HG03103 (cell line): ENCODE measurements around the gene SSC4D.
"Not testable (repeated sequence)": the region's sequence is repeated elsewhere in the genome, so short reads cannot be mapped to it uniquely, and the experiment has no call there.

Experiments
- ATAC-seq: cut with Tn5 transposase; IDR thresholded peaks from one replicate; pipeline ENCODE4 v1.9.1; 2021; ENCODE audit warnings: low read depth; ENCODE audit not compliant: unreplicated experiment

SSC4D gene

GRCh38 chr7:76423666-76424412 lies 14.3 kb upstream of the SSC4D start:
- ATAC-seq, result no peak

DNA sequence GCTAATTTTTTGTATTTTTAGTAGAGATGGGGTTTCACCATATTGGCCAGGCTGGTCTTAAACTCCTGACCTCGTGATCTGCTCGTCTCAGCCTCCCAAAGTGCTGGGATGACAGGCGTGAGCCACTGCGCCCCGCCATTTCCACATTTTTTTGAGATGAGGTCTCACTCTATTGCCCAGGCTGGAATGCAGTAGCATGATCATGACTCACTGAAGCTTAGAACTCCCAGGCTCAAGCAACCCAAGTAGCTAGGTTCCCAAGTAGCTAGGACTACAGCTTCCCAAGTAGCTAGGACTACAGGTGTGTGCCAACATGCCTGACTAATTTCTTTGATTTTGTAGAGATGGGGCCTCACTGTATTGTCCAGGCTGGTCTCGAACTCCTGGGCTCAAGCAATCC lies 11.6 kb upstream of the SSC4D start:
- not testable (repeated sequence) for ATAC-seq

DNA sequence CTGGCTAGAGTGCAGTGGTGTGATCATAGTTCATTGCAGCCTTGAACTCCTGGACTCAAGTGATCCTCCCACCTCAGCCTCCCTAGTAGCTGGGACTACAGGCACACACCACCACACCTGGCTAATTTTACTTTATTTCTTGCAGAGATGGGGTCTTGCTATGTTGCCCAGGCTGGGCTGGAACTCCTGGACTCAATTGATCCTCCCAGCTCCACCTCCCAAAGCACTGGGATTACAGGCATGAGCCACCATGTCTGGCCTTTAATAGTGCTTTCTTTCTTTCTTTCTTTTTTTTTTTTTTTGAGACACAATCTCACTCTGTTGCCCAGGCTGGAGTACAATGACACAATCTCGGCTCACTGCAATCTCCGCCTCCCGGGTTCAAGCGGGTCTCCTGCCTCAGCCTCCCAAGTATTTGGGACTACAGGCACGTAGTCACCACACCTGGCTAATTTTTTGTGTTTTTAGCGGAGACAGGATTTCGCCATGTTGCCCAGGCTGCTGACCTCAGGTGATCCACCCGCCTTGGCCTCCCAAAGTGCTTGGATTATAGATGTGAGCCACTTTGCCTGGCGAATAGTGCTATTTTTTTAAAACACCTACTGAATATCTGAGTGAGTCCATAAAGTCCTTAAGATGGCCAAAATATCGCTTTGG lies 8.3 kb upstream of the SSC4D start:
- ATAC-seq, result not testable (repeated sequence)

DNA sequence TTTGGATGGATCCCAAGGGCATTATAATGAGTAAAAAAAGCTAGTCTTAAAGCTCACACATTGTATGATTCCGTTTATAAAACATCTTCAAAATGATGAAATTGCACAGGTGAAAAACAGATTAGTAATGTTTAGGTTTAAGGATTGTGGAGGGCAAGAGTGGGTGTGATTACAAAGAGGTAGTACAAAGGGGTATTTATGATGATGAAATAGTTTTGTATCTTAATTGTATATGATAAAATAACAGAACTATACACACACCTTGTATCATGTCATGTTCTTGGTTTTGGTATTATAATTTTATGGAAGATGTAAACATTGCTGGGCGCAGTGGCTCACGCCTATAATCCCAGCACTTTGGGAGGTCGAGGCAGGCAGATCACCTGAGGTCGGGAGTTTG lies 2.8 kb upstream of the SSC4D start:
- ATAC-seq, result no peak

- no peak for ATAC-seq
Measured at GRCh38 chr7:76411626-76412025, 2.1 kb upstream of the SSC4D start.

GRCh38 chr7:76408121-76408560 lies 1.4 kb downstream of the SSC4D start:
- no peak for ATAC-seq

DNA sequence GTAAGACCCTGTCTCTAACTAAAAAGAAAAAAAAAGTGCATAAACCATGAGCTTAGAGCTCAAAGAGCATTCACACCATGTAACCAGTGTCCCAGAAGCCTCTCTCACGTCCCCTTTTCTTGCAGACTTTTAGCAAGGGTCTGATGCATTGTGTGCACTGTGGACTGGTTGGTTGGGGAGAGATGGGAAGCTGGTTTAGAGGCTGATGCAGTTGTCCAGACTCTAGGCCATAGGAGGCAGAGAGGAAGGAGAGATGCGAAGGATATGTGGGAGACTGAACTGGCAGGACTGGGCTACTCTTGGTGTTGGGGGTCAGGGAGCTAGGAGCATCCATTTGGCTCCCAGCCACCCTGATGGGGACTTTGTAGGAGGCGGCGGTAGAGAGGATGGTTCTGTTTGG lies 1.8 kb downstream of the SSC4D start:
- no peak for ATAC-seq

- no peak for ATAC-seq
Measured at GRCh38 chr7:76405738-76406137, 3.8 kb downstream of the SSC4D start.

- ATAC-seq, result peak; percentile 51
Measured at GRCh38 chr7:76403780-76404494, 5.6 kb downstream of the SSC4D start.

- ATAC-seq, result not testable (repeated sequence)
Measured at GRCh38 chr7:76403097-76403496, 6.4 kb downstream of the SSC4D start.

DNA sequence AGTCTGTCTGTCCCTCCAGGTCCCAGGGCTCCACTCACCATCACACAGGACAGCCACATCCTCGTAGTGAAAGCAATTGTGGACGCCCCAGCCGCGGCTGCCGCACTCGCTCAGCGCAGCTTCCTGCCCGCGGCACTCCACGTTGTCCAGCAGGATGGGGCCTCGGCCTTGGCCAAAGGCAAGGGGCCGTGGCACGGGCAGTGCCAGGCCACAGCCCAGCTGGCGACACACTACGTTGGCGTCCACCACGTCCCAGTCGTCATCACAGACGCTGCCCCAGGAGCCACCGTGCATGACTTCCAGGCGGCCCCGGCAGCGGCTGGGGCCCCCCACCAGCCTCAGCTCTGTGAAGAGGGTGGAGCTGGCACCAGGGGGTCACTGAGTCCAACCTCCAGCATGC lies 9.2 kb downstream of the SSC4D start:
- no peak for ATAC-seq

- ATAC-seq, result no peak
Measured at GRCh38 chr7:76397409-76398183, 11.9 kb downstream of the SSC4D start.

DNA sequence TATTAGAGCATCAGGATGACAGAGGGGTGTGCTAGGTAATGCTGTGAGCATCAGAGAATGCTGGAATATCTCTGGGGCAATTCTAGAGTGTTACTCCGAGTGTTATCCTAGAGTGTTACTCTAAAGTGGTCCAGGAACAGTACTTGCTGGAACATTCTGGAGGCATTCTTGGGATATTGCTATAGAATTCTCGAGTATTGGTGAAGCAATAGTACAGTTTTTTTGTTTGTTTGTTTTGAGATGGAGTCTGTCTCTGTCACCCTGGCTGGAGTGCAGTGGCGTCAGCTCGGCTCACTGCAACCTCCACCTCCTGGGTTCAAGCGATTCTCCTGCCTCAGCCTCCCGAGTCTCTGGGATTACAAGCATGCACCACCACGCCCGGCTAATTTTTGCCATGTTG lies 12.6 kb downstream of the SSC4D start:
- no peak for ATAC-seq

DNA sequence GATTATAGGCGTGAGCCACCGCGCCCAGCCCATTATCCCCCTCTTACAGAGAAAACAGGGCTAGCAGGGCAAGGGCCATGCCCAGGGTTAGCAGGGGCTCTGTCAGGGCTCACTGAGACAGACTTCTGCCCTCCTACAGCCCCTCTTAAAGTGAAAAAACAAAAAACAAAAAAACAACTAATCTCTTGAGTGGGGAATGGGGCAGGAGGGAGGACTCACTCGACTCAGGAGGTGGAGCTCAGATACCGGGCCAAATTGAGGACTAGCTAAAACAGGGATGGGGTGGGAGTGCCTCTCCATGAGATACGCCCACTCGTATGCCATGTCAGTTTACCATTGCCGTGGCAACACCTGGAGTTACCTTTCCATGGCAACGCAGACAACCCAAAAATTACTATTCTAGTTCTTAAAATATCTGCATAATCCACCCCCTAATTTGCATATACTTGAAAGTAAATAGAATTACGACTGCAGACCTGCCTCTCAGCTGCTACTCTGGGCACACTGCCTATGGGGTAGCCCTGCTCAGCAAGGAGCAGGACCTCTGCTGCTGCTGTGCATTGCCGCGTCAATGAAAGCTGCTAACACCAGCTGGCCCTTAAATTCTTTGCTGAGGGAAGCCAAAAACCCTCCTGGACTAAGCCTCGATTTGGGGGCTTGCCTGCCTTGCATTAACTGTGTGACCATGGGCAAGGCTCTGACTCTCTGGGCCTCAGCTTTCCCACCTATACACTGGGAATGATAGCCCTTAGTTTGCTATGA lies 13.4 kb downstream of the SSC4D start:
- no peak for ATAC-seq

DNA sequence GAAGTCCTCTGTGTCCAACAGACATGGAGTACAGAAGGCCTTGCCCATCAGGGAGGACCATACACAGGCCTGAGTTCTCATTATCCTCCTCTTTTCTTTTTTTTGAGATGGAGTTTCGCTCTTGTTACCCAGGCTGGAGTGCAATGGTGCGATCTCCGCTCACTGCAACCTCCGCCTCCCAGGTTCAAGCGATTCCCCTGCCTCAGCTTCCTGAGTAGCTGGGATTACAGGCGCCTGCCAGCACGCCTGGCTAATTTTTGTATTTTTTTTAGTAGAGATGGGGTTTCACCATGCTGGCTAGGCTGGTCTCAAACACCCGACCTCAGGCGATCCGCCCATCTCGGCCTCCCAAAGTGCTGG lies 13.9 kb downstream of the SSC4D start:
- ATAC-seq, result not testable (repeated sequence)

GRCh38 chr7:76394957-76395356 lies 14.5 kb downstream of the SSC4D start:
- no peak for ATAC-seq

DNA sequence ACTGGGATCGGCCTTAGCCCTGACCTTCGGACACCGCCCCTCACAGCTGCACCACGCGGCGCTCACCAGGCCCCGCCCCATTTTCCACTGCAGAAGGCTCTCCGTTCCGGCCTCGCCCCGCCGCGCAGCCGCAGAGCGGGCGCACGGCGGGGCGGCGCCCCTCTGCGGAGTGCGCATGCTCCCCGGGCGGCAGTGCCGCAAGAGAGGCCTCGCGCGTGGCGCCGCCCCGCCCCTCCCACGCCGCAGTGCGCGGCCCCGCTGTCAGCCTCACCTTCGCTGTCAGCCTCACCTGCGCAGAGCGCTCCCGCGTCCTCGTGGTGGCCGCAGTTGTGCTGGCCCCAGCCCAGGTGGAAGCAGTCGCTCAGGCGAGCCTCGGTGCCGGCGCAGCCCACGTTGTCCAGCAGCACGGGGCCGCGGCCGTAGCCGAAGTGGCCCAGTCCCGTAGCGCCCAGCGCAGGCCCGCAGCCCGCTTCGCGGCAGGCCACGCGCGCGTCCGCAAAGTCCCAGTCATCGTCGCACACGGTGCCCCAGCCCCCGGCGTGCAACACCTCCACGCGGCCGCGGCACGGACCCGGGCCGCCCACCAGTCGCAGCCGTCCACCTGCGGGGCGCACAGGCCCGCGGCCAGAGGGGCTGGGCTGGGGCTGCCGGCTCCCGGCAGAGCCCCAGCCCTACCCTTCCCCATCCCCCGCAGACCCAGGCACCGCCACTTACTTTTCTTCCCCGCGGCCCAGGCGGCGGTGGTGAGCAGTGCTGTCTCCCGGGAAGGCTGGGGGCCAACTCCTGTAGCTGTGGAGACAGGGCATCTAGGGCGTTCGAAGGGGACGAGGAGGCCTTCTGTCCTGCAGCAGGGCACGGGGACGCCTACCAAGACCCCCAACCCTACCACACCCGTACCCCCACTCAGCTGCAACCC lies 16.1 kb downstream of the SSC4D start:
- peak; percentile 72 for ATAC-seq

DNA sequence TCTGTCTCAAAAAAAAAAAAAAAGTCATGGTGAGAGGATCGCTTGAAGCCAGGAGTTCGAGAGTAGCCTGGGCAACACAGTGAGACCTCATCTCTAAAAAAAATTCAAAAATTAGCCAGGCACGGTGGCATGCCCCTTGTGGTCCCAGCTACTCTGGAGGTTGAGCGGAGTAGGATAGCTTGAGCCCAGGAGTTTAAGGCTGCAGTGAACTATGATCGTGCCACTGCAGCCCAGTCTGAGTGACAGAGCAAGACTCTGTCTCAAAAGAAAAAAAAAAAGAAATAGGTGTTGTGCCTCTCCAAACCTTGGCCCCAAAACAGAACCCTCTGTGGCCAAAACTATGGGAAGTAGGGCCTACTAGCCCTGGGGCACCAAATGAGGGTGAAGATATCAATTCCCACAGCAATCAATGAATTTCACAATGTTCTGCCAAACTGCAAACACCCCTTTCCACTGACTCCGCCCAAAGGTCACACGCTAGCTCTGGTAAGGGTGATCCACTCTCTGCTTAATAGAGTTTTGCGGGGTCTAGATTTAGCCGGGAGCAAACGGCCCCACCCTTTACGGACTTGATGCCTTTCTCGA lies 16.9 kb downstream of the SSC4D start:
- ATAC-seq, result no peak

- no peak for ATAC-seq
Measured at GRCh38 chr7:76390092-76390491, 19.4 kb downstream of the SSC4D start.
